Muscle of back (tissue), 13 donors: ENCODE results near the gene SEMA4D. TPM values are rescaled to one million over a fixed set of nuclear protein-coding genes. Genes with fewer than 3 reads are reported as not detected.
A peak's percentile ranks its signal among the peaks of the same experiment; 100 is the strongest.

Experiments
- DNase-seq, 3 donors: peaks; one replicate each; pipeline versions ENCODE4 v3.0.0 to v3.0.0-alpha.2; 2013
- long read RNA-seq, 9 donors: transcript quantifications; one replicate each; lab custom pipeline, GENCODE V29; 2026
- polyA plus RNA-seq, 10 donors: library from polyadenylated mRNA; unstranded; fragments of 120-200 nt; gene quantifications; one replicate each; pipeline ENCODE4 v1.2.1, GENCODE V29; 2013; ENCODE audit not compliant: insufficient read length in 10 of 10

Gene SEMA4D
- 10 to 100 TPM; 13.7 to 24.7 (median 21.4) TPM for polyA plus RNA-seq
- long read RNA-seq, donor 1, partial matches to known transcripts = 0 of 1 reads
- long read RNA-seq, donor 1, other reads (novel, unspliced or antisense) = 0 of 1 reads
- long read RNA-seq, donor 2, partial matches to known transcripts = 0 of 1 reads
- long read RNA-seq, donor 2, other reads (novel, unspliced or antisense) = 0 of 1 reads
- long read RNA-seq, donor 3 = 0 reads
- long read RNA-seq, donor 4 = 0 reads
- long read RNA-seq, donor 5, partial matches to known transcripts = 0 of 1 reads
- long read RNA-seq, donor 5, other reads (novel, unspliced or antisense) = 0 of 1 reads
- long read RNA-seq, donor 6, partial matches to known transcripts = 0 of 2 reads
- long read RNA-seq, donor 6, other reads (novel, unspliced or antisense) = 0 of 2 reads
- long read RNA-seq, donor 7, full-length matches to known transcripts = 3 of 3 reads
- long read RNA-seq, donor 7, partial matches to known transcripts = 0 of 3 reads
- long read RNA-seq, donor 7, other reads (novel, unspliced or antisense) = 0 of 3 reads
- long read RNA-seq, donor 8, partial matches to known transcripts = 0 of 1 reads
- long read RNA-seq, donor 8, other reads (novel, unspliced or antisense) = 0 of 1 reads
- long read RNA-seq, donor 9 = 0 reads

DNA sequence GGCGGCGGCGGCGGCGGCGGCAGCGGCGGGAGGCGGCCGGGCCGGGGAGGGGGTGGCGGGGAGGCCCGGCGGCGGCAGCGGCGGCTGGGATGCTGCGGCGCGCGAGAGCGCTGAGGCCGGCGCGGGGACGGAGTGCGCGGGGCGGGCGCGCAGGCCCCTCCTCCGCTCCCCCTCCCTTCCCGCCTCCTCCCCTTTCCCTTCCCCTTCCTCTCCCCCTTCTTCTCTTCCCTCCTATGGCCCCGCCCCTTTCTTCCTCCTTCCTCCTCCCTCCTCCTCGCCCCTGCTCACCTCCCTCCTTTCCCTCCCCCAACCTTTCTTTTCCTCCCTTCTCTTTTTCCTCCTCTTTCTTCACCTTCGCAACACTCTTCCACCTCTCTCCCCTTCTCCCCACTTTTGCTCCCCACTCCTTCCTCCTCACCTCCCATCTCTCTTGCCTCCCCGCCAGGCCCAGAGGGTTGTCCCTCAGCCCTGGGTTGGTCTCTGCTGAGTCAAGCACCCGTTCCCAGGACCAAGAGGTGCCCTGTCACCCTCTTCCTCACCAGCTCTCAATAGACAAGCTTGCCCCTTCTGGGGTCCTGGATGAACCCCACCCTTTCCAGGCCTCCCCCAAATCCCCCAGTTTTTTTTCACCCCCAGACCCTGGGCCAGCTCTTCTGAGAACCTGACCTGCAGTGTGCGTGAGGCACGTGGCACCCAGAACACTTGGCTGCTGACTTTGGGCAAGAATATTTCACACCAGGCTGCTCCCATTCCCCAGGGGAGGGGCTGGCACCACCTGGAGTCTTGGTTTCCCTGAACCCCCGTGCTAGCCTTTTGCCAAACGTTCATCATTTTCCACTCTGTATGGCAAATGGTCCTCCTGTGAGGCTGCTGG lies at the start of gene SEMA4D:
SEMA4D (minus strand) TSS at position 136 of the 874 bp plus-strand sequence. CDS start 92,657 bp downstream, outside the sequence.
- peak; percentile 58 to 86 (median 85) for DNase-seq

GRCh38 chr9:89547000-89547399 lies 49.1 kb upstream of the SEMA4D start:
- no peak for DNase-seq

GRCh38 chr9:89544279-89544661 lies 46.4 kb upstream of the SEMA4D start:
- DNase-seq = no peak

GRCh38 chr9:89543621-89544278 lies 45.8 kb upstream of the SEMA4D start:
- DNase-seq = no peak

- DNase-seq = no peak
Measured at GRCh38 chr9:89543111-89543510, 45.2 kb upstream of the SEMA4D start.

GRCh38 chr9:89542401-89543021 lies 44.6 kb upstream of the SEMA4D start:
- no peak for DNase-seq

DNA sequence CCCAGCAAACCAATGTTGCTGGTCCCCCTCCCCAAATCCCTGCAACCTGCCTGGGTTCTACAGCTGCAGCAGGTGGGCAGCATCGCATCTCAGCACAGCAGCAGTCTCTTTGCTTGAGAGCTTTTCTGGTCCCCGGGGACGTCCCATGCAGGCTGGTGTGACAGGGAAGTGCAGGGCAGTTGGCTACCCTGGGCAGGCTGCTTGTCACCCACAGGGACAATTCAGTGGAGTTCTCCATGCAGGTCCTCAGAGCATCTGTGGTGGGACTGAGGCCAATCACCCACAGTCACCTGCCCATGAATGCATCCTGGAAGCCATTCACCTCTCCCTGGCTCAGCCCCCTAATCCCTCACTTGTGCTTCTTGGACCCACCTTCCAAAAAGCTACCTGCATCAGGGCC lies 43.9 kb upstream of the SEMA4D start:
- no peak for DNase-seq

DNA sequence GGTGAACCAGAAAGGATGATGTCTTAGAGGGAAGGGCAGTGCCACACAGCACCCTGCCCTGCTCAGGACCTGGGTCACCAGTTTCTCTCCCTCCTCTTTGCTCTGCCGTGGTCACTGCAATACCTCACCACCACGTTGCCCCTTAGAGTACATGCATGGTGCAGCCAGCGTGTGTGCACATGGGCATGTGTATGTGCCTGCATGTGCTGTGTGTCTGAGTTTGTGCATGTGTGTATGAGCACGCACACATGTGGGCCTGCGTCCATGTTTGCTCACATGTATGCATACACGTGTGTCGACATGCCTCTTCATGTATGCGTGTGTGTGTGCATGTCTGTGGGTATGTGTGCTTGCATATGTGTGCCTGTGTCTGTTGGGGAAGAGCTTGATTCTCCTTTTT lies 41.5 kb upstream of the SEMA4D start:
- DNase-seq = no peak

GRCh38 chr9:89538871-89539270 lies 41.0 kb upstream of the SEMA4D start:
- DNase-seq = no peak

DNA sequence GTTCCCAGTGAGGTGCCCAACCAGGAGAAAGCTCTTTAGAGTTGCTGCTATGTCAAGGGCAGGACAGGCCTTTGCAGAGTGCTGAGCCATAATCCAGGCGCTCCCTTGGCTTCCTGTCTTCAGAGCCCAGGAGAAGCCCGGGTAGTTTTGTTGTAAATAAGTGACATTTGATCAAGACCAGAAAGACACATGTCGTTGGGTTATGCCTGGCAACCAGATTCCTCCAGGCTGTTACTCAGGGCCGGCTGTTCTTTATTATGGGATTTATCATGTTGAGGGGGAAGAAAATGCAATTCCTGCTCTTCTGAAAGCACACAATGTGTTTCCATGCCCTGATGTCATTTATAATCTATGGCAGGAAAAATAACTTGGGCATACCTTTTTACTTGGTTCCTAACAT lies 39.3 kb upstream of the SEMA4D start:
- DNase-seq = no peak

- DNase-seq = no peak
Measured at GRCh38 chr9:89536600-89536999, 38.7 kb upstream of the SEMA4D start.

DNA sequence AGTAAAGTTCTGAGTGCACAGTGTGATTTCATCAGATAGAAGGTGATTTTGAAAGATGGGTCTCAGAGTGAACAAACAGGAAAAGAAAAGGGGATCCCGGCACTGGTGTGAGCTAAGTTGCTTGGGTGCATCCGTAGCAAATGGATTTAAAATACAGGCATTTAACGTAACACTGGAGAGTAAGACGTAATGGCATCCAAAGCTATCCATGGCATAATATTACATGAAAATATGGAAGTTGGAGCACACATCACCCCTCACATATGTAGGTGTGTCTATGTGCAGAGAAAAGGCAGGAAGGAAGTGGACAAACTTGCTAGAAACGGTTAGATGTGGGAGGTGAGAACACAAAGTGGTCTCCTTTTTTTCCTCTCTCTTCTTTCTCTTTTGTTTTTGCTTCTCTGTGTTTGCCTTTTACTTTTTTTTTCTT lies 38.2 kb upstream of the SEMA4D start:
- no peak for DNase-seq

DNA sequence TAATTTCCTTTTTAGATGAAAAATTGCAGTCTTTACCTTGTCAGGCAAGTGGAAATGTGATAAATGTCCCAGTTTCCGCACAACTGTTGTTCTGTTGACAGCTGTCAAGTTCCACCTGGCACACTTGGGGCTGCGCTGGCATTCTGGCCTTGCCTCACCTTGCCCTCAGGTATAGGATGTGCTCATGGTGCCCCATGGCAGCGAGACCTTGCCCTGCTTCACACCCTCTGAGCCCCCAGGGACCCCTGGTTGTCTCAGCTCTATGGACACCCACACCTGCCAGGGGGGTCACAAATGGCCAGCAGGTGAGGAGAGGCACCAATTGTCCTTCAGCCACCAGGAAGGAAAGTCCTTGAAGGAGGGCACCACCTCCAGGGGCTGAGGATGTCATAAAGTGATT lies 37.5 kb upstream of the SEMA4D start:
- no peak for DNase-seq

DNA sequence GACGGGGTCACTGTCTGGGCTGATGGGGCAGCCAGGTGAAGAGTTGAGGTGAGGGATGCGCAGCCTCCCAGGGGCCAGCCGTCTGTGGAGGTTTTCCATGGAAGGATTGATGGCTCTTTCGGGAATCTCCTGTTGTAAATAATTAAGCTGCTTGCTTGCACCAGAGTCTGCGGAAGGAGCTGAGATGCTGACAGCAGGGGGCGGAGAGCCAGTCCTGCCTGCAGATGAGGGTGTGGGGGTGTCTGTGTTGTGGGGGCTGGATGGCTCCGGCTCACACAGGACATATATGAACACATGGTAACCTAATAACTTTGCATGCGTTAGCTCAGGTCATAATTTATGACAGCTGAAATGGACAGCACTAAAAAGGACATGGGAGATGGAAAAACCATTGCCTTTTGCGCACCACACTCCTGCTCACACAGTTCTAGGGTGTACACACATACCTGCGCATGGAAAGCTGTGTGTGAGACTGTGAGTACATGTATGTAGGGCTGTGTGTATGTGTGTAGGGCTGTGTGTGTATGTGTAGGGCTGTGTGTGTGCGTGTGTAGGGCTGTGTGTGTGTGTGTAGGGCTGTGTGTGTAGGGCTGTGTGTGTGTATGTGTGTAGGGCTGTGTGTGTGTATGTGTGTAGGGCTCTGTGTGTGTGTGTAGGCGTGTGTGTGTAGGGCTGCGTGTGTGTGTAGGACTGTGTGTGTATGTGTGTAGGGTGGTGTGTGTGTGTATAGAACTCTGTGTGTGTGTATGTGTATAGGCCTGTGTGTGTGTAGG lies 36.8 kb upstream of the SEMA4D start:
- DNase-seq = peak in 1 of 3 donors; percentile 51

DNA sequence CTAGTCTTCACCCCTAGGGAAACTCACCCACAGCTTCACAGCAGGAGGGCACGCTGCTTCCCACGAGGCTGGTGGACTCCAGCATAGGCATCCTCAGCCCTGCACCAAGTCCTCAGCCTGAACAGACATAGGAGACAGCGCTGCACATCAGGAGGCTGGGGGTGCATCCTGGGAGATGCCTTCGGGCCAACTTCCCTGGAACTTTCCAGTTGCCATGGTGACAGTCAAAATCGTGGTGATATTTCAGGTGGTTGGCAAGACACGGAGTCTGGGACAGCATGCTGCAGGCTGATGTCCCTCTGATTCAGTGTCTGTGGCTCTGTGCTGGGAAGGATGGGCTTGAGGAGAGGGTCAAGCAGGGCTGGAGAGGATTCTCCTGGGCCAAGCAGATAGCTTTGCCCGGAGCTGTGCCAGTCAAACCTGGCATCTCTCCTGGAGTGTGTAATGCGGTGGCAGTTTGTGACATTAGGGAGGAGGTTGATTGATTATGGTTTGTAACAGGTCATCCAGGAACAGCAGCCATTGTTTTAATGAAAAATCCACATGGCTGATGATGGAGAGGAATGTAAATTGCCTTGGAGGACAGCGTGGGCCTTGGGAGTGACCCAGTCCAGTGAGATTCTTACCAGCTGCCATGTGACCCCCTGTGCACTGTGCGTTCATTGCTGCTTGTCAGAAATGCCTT lies 35.6 kb upstream of the SEMA4D start:
- DNase-seq = peak in 1 of 3 donors; percentile 56

GRCh38 chr9:89532944-89533343 lies 35.0 kb upstream of the SEMA4D start:
- DNase-seq = no peak

GRCh38 chr9:89532478-89532877 lies 34.6 kb upstream of the SEMA4D start:
- DNase-seq = no peak

GRCh38 chr9:89531766-89532165 lies 33.9 kb upstream of the SEMA4D start:
- no peak for DNase-seq

DNA sequence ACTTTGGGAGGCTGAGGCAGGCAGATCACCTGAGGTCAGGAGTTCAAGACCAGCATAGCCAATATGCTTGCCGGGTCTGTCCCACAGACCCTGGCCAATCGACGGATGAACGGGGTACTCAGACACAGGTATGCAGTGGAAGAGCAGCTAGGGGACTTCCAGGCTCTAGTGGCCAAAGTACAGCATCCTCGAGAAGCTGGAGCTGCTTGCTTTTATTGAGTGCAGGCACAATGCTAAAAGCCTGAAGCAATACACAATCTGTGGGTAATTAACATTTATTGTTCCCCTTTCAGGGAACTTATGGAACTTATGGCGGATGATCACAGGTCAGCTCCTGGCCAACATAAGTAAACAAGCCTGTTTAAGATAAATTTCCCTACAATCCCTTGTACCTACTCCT lies 32.8 kb upstream of the SEMA4D start:
- no peak for DNase-seq
